GM12864 (cell line): Measurements from ENCODE around the gene SCO1.
A peak's percentile ranks its signal among the peaks of the same experiment; 100 is the strongest.
"Not testable (repeated sequence)": the region's sequence is repeated elsewhere in the genome, so short reads cannot be mapped to it uniquely, and the experiment has no call there.

Source experiments
- DNase-seq: peaks from one replicate; pipeline ENCODE4 v3.0.0-alpha.2; 2011; ENCODE audit warnings: low read depth
- H3K4me3 ChIP-seq: 2 replicates; pipeline ENCODE4 v1.5.1; 2011; ENCODE audit warnings: mild to moderate bottlenecking, low read depth, low read length, control low read depth
- TF ChIP-seq, protein P1 (sequence below): IDR thresholded peaks from 2 replicates; pipeline ENCODE4 v1.5.1; 2011; ENCODE audit warnings: low read depth, mild to moderate bottlenecking, moderate library complexity, low read length, control low read depth, inconsistent platforms; ENCODE audit errors: missing control alignments

Gene SCO1

DNA sequence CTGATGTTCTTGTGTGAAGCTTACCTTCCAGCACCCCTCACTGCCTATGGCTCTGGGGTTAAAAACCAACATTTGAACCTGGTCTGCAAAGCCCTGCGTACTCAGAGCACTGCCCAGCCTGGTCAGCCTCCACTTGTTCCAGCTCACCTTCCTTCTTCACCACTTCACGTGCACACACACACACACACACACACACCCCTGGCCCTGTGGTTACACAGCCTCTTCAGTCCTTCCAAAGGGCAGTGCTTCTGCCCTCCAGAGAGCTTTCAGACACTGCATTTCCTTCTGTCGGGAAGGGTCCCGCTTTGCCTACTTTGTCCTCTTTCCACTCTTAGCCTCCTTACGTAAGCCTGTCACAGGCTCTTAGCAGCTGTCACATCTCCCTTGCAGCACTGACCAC, 42.1 kb upstream of the SCO1 start:
- TF ChIP-seq, protein P1, sequence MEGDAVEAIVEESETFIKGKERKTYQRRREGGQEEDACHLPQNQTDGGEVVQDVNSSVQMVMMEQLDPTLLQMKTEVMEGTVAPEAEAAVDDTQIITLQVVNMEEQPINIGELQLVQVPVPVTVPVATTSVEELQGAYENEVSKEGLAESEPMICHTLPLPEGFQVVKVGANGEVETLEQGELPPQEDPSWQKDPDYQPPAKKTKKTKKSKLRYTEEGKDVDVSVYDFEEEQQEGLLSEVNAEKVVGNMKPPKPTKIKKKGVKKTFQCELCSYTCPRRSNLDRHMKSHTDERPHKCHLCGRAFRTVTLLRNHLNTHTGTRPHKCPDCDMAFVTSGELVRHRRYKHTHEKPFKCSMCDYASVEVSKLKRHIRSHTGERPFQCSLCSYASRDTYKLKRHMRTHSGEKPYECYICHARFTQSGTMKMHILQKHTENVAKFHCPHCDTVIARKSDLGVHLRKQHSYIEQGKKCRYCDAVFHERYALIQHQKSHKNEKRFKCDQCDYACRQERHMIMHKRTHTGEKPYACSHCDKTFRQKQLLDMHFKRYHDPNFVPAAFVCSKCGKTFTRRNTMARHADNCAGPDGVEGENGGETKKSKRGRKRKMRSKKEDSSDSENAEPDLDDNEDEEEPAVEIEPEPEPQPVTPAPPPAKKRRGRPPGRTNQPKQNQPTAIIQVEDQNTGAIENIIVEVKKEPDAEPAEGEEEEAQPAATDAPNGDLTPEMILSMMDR, result no peak
- no peak for DNase-seq

DNA sequence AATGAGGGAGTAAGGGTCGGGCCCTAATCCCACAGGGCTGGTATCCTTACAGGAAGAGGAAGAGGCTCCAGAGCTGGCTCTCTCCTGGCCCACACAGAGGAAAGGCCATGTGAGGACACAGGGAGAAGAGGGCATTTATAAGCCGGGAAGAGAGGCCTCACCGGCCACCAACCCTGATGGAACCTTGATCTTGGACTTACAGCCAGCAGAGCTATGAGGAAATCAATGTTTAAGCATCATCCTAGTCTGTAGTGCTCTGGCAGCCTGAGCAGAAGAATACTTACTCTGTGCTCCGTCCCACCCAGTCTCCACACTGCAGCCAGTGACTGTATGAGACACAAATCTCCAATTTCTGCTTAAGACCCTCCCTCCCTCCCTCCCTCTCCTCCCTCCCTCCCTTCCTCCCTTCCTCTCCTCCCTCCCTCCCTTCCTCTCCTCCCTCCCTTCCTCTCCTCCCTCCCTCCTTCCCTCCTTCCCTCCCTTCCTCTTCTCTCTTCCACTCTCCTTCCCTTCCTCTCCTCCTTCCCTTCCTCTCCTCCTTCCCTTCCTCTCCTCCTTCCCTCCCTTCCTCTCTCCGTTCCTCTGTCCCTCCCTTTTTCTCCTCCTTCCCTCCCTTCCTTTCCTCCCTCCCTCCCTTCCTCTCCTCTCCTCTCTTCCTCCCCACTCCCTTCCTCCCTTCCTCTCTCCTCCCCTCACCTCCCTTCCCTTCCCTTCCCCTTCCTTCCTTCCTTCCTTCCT, 41.4 kb upstream of the SCO1 start:
- TF ChIP-seq, protein P1, result no peak
- no peak for DNase-seq
- no peak overlapping the region for H3K4me3 ChIP-seq

More for the DNA sequence above, 42.1 kb upstream of the SCO1 start:
- H3K4me3 ChIP-seq, result no peak overlapping the region

DNA sequence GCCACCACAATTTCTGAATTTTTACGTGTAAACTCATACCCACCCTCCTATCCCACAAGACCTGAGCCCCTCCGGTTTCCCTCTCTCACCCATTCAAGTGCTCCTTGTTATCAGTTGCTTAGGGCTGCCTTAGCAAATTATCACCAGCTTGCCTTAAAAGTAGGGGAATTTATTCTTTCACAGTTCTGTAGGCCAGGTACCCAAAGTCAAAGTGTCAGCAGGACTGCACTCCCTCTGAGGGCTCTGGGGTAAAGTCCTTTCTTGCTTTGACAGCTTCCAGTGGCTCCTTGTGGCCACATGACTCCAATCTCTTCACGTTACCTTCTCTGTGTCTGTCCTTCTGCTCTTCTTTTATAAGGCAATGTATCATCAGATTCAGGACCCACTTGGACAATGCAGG, 40.4 kb upstream of the SCO1 start:
- TF ChIP-seq, protein P1, result no peak
- no peak for DNase-seq
- H3K4me3 ChIP-seq, result no peak overlapping the region

DNA sequence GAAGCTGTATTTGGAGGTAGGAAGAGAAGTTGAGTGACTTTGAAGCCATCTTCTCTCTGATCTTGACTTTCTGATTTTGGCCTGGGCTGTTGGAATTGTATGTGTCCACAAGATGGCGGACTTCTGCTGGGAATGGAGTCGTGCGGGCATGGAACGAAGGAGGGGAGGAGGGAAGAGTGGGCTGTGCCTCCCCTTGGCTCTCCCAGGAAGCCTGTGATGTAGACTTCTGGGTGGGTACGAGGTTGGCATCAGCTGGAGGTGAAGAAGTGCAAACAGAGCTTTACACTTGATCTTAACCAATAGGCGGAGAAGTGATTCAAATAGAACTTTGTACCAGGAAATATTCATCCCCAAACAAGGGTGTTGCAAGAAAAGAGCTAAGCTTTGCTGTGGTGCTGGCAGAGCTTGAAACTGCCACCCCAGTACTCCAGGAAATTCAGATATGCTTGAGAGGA, 39.9 kb upstream of the SCO1 start:
- TF ChIP-seq, protein P1, result peak; percentile 69
- H3K4me3 ChIP-seq, result no peak overlapping the region
- no peak for DNase-seq

DNA sequence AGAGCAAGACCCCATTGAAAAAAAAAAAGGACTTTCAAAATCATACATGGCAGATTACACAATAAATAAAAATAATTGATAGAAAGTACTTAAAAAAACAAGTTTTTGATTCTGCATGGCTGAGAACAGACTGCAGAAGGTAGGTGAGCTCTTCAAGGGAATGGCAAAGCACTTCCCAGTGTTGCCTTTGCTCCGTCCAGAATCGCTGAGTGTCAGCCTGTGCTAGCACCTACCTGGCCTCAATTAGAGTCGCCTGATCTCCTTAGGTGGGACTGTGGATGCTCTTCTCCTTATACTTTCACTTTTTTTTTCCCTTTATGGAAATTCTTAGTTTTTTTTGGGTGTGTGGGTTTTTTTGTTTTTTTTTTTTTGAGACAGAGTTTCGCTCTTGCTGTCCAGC, 38.5 kb upstream of the SCO1 start:
- no peak for DNase-seq
- H3K4me3 ChIP-seq, result no peak overlapping the region
- TF ChIP-seq, protein P1, result no peak

DNA sequence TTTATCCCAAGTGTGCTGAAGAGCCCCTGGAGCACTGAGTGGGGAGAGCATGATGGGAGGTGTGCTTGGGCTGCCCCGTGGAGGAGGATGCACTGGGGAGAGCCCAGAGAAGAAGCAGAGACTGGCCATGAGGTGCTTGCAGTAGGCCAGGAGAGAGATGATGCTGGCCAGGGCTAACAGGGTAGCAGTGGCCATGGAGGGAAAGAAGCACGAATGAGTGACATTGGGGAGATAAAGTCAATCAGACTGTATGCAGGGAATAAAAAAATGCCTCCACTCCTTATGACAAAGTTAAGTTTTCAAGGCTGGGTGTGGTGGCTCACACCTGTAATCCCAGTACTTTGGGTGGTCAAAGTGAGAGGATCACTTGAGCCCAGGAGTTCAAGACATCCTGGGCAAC, 37.9 kb upstream of the SCO1 start:
- H3K4me3 ChIP-seq, result no peak overlapping the region
- no peak for DNase-seq
- TF ChIP-seq, protein P1, result no peak

DNA sequence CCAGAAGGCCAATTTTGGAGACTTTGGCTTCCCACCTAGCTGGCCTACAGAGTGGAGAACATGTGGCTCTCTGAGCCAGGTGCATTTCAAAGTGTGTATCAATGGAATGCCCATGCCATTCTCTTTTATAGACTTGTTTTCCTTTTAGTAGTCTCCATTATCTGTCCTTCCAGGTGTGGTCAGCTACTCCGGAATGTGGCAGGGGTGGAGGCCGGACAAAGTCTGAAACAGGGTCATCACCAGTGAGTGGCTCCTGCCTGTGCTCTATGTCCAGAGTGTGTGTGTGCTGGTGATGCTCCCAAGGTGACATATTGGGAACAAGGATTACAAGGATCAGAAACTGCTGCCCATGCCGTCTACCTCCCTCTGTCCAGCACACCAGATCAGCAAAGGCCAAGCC, 36.3 kb upstream of the SCO1 start:
- TF ChIP-seq, protein P1, result no peak
- no peak for DNase-seq
- H3K4me3 ChIP-seq, result no peak overlapping the region

DNA sequence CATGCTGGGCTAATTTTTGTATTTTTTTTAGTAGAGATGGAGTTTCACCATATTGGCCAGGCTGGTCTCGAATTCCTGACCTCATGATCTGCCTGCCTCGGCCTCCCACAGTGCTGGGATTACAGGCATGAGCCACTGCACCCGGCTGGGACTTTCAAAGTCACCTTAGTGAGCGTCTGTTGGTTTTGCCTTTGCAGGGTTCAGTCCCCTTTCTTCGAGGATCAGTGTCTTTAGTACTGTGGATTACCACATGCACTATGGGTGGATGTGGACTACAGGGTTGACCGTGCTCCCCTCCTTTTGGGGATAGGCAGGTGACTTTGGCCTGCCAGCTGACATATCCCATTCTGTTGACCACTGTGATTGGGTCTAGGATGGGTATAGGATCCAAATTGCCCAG, 34.8 kb upstream of the SCO1 start:
- not testable (repeated sequence) for DNase-seq

More for the DNA sequence above, 34.8 kb upstream of the SCO1 start:
- H3K4me3 ChIP-seq, result not testable (repeated sequence)
